Measurements from ENCODE around the gene MECP2. TPM values are rescaled to one million over a fixed set of nuclear protein-coding genes. Genes with fewer than 3 reads are reported as not detected.

Gene MECP2
- total RNA-seq, 1 experiment from 2014 or later: 88.9 TPM

- ChIA-PET POLR2A (no interaction called here), CTCF (no interaction called here)
Observed at GRCh38 chrX:153991013-153991580, 106.4 kb downstream of the MECP2 start.

GRCh38 chrX:153989973-153990655 lies 107.4 kb downstream of the MECP2 start:
- intact Hi-C loops (cut with micrococcal nuclease; ENCODE audit: unreplicated experiment) (no loop called here), in situ Hi-C loops (cut with HindIII; ENCODE audit: low pct_unique_long_range_greater_than_20kb, low sequenced_read_pairs) (no loop called here)
- Histone ChIP-seq H3K4me1 (ENCODE audit: control insufficient read depth, insufficient read depth, low read length) (peaks cover 5% of the 10 kb centered on the region), H3K27me3 (ENCODE audit: control insufficient read depth, insufficient read depth, low read length) (no peaks in the 10 kb centered on the region), H3K9me3 (ENCODE audit: control insufficient read depth, insufficient read depth, low read depth, low read length) (no peaks in the 10 kb centered on the region), H3K27ac (ENCODE audit: low read length) (no peak overlapping the region), H3K36me3 (ENCODE audit: control insufficient read depth, insufficient read depth, low read length) (no peaks in the 10 kb centered on the region), H3K4me3 (ENCODE audit: low read depth in 2 of 2, low read length in 2 of 2) (no peak overlapping the region)
- no peak for DNase-seq (ENCODE audit: low read depth, low spot score)
- ChIA-PET CTCF (interaction anchor here (0.6 kb wide), 1 partner anchor 127 kb away, joined by 8 read pairs; no protein-coding TSS in a partner anchor), POLR2A (no interaction called here)
- ATAC-seq: no peak
- TF ChIP-seq TCF7L2 (IDR thresholded peaks at IDR 0.05; ENCODE audit: low read depth, low read length) (no peak), SIN3A (IDR thresholded peaks at IDR 0.05; ENCODE audit: borderline replicate concordance, insufficient read depth, low read depth, low read length) (no peak), POLR2AphosphoS5 (IDR thresholded peaks at IDR 0.05; ENCODE audit: low read depth, low read length) (no peak), CTCF (IDR thresholded peaks at IDR 0.05) (no peak)
- TF ChIP-seq, protein P1, sequence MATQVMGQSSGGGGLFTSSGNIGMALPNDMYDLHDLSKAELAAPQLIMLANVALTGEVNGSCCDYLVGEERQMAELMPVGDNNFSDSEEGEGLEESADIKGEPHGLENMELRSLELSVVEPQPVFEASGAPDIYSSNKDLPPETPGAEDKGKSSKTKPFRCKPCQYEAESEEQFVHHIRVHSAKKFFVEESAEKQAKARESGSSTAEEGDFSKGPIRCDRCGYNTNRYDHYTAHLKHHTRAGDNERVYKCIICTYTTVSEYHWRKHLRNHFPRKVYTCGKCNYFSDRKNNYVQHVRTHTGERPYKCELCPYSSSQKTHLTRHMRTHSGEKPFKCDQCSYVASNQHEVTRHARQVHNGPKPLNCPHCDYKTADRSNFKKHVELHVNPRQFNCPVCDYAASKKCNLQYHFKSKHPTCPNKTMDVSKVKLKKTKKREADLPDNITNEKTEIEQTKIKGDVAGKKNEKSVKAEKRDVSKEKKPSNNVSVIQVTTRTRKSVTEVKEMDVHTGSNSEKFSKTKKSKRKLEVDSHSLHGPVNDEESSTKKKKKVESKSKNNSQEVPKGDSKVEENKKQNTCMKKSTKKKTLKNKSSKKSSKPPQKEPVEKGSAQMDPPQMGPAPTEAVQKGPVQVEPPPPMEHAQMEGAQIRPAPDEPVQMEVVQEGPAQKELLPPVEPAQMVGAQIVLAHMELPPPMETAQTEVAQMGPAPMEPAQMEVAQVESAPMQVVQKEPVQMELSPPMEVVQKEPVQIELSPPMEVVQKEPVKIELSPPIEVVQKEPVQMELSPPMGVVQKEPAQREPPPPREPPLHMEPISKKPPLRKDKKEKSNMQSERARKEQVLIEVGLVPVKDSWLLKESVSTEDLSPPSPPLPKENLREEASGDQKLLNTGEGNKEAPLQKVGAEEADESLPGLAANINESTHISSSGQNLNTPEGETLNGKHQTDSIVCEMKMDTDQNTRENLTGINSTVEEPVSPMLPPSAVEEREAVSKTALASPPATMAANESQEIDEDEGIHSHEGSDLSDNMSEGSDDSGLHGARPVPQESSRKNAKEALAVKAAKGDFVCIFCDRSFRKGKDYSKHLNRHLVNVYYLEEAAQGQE (IDR thresholded peaks at IDR 0.05; ENCODE audit: insufficient read depth in 1 of 2, low read depth in 2 of 2, low read length in 1 of 2): no peak
- BruUV-seq (replicated peaks): no TSS peak

More at GRCh38 chrX:153991013-153991580, 106.4 kb downstream of the MECP2 start:
- DNase-seq (ENCODE audit: low read depth, low spot score) (no peak), ATAC-seq (no peak)
- no TSS peak for BruUV-seq (replicated peaks)
- Histone ChIP-seq H3K27ac (ENCODE audit: low read length) (no peak overlapping the region), H3K27me3 (ENCODE audit: control insufficient read depth, insufficient read depth, low read length) (no peaks in the 10 kb centered on the region), H3K4me3 (ENCODE audit: low read depth in 2 of 2, low read length in 2 of 2) (no peak overlapping the region), H3K9me3 (ENCODE audit: control insufficient read depth, insufficient read depth, low read depth, low read length) (no peaks in the 10 kb centered on the region), H3K4me1 (ENCODE audit: control insufficient read depth, insufficient read depth, low read length) (no peaks in the 10 kb centered on the region), H3K36me3 (ENCODE audit: control insufficient read depth, insufficient read depth, low read length) (no peaks in the 10 kb centered on the region)
- intact Hi-C loops (cut with micrococcal nuclease; ENCODE audit: unreplicated experiment) (no loop called here), in situ Hi-C loops (cut with HindIII; ENCODE audit: low pct_unique_long_range_greater_than_20kb, low sequenced_read_pairs) (no loop called here)
- TF ChIP-seq, protein P1 (IDR thresholded peaks at IDR 0.05; ENCODE audit: insufficient read depth in 1 of 2, low read depth in 2 of 2, low read length in 1 of 2): no peak
- TF ChIP-seq TCF7L2 (IDR thresholded peaks at IDR 0.05; ENCODE audit: low read depth, low read length) (no peak), SIN3A (IDR thresholded peaks at IDR 0.05; ENCODE audit: borderline replicate concordance, insufficient read depth, low read depth, low read length) (no peak), POLR2AphosphoS5 (IDR thresholded peaks at IDR 0.05; ENCODE audit: low read depth, low read length) (no peak), CTCF (IDR thresholded peaks at IDR 0.05) (no peak)
